Activated naive CD8-positive, alpha-beta T cell treated with anti-CD3 and anti-CD28 coated beads, Interleukin-2, amount 10 ng/mL, durations not matched to agents 7 days and 5 days (primary cell): ENCODE measurements around the gene OPHN1. TPM values are rescaled to one million over a fixed set of nuclear protein-coding genes. Genes with fewer than 3 reads are reported as not detected.
"Not testable (repeated sequence)": the region's sequence is repeated elsewhere in the genome, so short reads cannot be mapped to it uniquely, and the experiment has no call there.

Experiments
- ATAC-seq: fragments of 150-1000 bp; cut with Tn5 transposase; one replicate; pipeline ENCODE4 v1.10.0; 2021; ENCODE audit warnings: low read depth, moderate library complexity
- POLR2A ChIA-PET: fragments of 350-600 bp; sonication (Branson Sonifier 250); formaldehyde crosslinking; loops from one replicate; lab custom pipeline; 2021; ENCODE audit warnings: antibody characterized with exemption; lab: Charles Lee
- DNase-seq: peaks from one replicate; pipeline ENCODE4 v3.0.0; 2021
- H3K27ac Mint-ChIP-seq: one replicate; pipeline ENCODE4 v1.8.0; 2022; ENCODE audit warnings: mild to moderate bottlenecking, mixed read lengths
- H3K27me3 Mint-ChIP-seq: one replicate; pipeline ENCODE4 v1.8.0; 2022; ENCODE audit warnings: mild to moderate bottlenecking, moderate library complexity, mixed read lengths
- H3K36me3 Mint-ChIP-seq: one replicate; pipeline ENCODE4 v1.8.0; 2021; ENCODE audit warnings: mild to moderate bottlenecking, mixed read lengths
- H3K4me1 Mint-ChIP-seq: one replicate; pipeline ENCODE4 v1.8.0; 2021; ENCODE audit warnings: mixed read lengths
- H3K4me3 Mint-ChIP-seq: one replicate; pipeline ENCODE4 v1.8.0; 2022; ENCODE audit warnings: mild to moderate bottlenecking, moderate library complexity, mixed read lengths
- H3K9me3 Mint-ChIP-seq: one replicate; pipeline ENCODE4 v1.8.0; 2021; ENCODE audit warnings: mixed read lengths
- total RNA-seq, 2 experiments: library from RNA; stranded (reverse); gene quantifications; one replicate each; pipeline ENCODE4 v1.2.3, GENCODE V29; 2021

Gene OPHN1
- total RNA-seq, 2 experiments from 2014 or later, result 0.09 to 0.44 TPM

- DNase-seq, H3K9me3 Mint-ChIP-seq, H3K27me3 Mint-ChIP-seq, H3K36me3 Mint-ChIP-seq, H3K4me1 Mint-ChIP-seq, H3K4me3 Mint-ChIP-seq, POLR2A ChIA-PET, ATAC-seq, H3K27ac Mint-ChIP-seq: not testable (repeated sequence)
These were observed 354.5 kb downstream of the OPHN1 start for GRCh38 chrX:68078801-68079200.

GRCh38 chrX:68077378-68077777 is 355.9 kb downstream of the OPHN1 start:
- POLR2A ChIA-PET, result no interaction called here
- Mint-ChIP-seq H3K27ac (no peak overlapping the region), H3K9me3 (peaks cover 2% of the 10 kb centered on the region), H3K36me3 (no peaks in the 10 kb centered on the region), H3K4me1 (no peaks in the 10 kb centered on the region), H3K27me3 (no peaks in the 10 kb centered on the region), H3K4me3 (no peak overlapping the region)
- no peak for DNase-seq
- no peak for ATAC-seq

GRCh38 chrX:68072041-68072440 is 361.3 kb downstream of the OPHN1 start:
- H3K4me1 Mint-ChIP-seq, result no peaks in the 10 kb centered on the region
- no peak for DNase-seq
- H3K9me3 Mint-ChIP-seq, result no peaks in the 10 kb centered on the region
- no peak overlapping the region for H3K27ac Mint-ChIP-seq
- no peaks in the 10 kb centered on the region for H3K36me3 Mint-ChIP-seq
- POLR2A ChIA-PET, result no interaction called here
- no peak for ATAC-seq
- no peak overlapping the region for H3K4me3 Mint-ChIP-seq
- no peaks in the 10 kb centered on the region for H3K27me3 Mint-ChIP-seq

DNA sequence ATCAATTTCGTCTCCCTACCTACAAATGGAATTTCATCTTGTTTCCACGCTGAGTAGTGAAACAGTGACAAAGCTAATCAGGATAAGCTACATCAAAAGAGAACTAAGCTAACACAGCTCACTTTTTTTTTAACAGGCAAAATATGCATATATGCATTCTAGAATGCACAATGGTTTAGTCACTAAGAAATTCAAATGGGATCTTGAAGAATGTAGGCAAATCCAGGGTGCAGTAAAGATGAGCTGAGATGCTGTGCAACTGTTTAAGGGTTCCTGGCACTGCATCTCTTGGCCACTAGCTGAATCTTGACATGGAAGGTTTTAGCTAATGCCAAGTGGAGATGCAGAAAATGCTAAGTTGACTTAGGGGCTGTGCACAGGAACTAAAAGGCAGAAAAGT is 363.2 kb downstream of the OPHN1 start:
- H3K4me1 Mint-ChIP-seq, H3K36me3 Mint-ChIP-seq, DNase-seq, H3K9me3 Mint-ChIP-seq, POLR2A ChIA-PET, H3K27me3 Mint-ChIP-seq, ATAC-seq, H3K27ac Mint-ChIP-seq, H3K4me3 Mint-ChIP-seq: not testable (repeated sequence)

GRCh38 chrX:68061206-68061535 is 372.1 kb downstream of the OPHN1 start:
- Mint-ChIP-seq H3K27ac (no peak overlapping the region), H3K27me3 (peaks cover 1% of the 10 kb centered on the region), H3K9me3 (peaks cover 3% of the 10 kb centered on the region), H3K4me1 (no peaks in the 10 kb centered on the region), H3K4me3 (no peak overlapping the region), H3K36me3 (no peaks in the 10 kb centered on the region)
- DNase-seq (no peak), ATAC-seq (no peak)
- POLR2A ChIA-PET, result no interaction called here

DNA sequence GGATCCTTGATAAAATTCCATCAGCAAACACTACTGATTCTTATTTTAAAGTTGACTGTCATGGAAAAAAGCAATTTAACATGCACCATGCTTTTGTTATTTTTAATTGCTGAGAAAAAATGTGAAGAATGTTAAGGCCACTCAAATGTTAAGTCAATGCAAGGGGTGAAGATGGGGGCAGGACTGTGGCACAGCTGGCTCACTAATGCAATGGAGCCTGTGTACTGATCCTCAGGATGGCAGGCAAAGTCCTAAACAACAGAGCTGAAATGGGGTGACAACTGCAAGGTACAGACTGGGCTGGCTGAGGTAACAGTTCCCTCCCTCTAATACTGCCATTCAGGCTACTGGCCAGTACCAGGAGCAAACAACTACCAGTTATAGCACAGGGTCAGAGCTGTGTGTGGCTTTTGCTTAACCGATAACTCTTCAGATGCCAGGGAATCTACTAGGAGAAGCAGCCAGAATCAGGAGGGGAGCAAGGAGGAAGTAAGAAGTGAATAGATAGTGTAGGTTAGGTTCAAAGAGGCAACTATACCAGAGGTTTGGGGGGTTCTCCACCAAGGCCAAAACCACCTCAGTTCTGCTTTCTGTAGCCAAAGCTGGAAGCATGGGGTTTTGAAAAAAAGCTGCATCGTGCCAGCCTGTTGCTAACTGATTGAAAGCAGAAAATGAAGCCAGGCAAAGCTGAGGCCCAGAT is 372.6 kb downstream of the OPHN1 start:
- POLR2A ChIA-PET, result no interaction called here
- Mint-ChIP-seq H3K36me3 (no peaks in the 10 kb centered on the region), H3K4me3 (no peak overlapping the region), H3K27me3 (peaks cover 1% of the 10 kb centered on the region), H3K27ac (no peak overlapping the region), H3K9me3 (peaks cover 3% of the 10 kb centered on the region), H3K4me1 (no peaks in the 10 kb centered on the region)
- DNase-seq (no peak), ATAC-seq (no peak)

DNA sequence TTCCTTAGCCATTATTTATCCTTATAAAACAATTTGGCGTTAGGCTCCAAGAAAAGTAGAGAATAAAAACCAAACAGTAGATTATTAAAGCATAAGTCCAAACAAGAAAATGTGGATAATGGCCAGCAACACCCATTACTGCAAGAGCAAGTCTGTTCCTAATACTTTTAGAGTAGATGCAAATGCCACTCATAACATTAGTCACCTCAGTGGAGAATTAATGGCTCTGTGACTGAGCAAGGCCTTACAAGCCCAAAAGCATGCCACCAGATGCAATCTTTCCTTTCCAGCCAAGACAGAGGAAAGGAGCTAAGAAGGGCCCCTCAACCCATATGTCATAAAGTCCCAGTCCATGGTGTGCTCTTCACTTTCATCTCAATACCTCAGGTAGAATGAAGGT is 373.8 kb downstream of the OPHN1 start:
- peaks cover 3% of the 10 kb centered on the region for H3K9me3 Mint-ChIP-seq
- POLR2A ChIA-PET, result no interaction called here
- DNase-seq, result no peak
- H3K27ac Mint-ChIP-seq, result no peak overlapping the region
- no peaks in the 10 kb centered on the region for H3K4me1 Mint-ChIP-seq
- no peaks in the 10 kb centered on the region for H3K27me3 Mint-ChIP-seq
- no peak overlapping the region for H3K4me3 Mint-ChIP-seq
- no peaks in the 10 kb centered on the region for H3K36me3 Mint-ChIP-seq
- ATAC-seq, result no peak

DNA sequence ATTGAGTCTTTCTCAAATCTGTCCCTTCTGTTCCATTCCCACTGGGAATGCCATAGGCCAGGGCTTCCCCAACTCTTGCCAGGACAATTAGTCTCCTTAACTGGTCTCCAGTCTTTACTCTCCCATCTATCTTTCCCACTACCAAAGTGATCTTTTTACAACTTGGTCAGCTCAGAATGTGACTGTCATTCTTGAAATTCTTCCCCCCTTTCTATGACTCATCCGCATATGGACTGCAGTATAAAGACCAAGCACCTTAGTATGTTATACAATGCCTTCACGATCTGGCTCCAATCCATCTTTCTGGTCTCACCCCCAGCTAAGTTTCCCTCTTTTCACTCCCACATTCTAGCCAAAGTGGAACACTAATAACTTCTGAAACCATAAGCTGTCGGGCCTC is 383.8 kb downstream of the OPHN1 start:
- Mint-ChIP-seq H3K9me3 (no peaks in the 10 kb centered on the region), H3K27ac (no peak overlapping the region), H3K36me3 (no peaks in the 10 kb centered on the region), H3K4me3 (no peak overlapping the region), H3K4me1 (no peaks in the 10 kb centered on the region), H3K27me3 (no peaks in the 10 kb centered on the region)
- POLR2A ChIA-PET, result no interaction called here
- ATAC-seq, result no peak
- DNase-seq, result no peak

- Mint-ChIP-seq H3K4me3 (no peak overlapping the region), H3K27ac (no peak overlapping the region), H3K36me3 (no peaks in the 10 kb centered on the region), H3K4me1 (no peaks in the 10 kb centered on the region), H3K9me3 (no peaks in the 10 kb centered on the region), H3K27me3 (no peaks in the 10 kb centered on the region)
- ATAC-seq (no peak), DNase-seq (no peak)
- POLR2A ChIA-PET, result no interaction called here
These were observed 384.5 kb downstream of the OPHN1 start for GRCh38 chrX:68048774-68049173.

GRCh38 chrX:68045008-68045577 is 388.2 kb downstream of the OPHN1 start:
- POLR2A ChIA-PET, result no interaction called here
- DNase-seq (no peak), ATAC-seq (no peak)
- no peaks in the 10 kb centered on the region for H3K27me3 Mint-ChIP-seq
- H3K4me1 Mint-ChIP-seq, result no peaks in the 10 kb centered on the region
- no peaks in the 10 kb centered on the region for H3K9me3 Mint-ChIP-seq
- no peaks in the 10 kb centered on the region for H3K36me3 Mint-ChIP-seq
- H3K27ac Mint-ChIP-seq, result no peak overlapping the region
- H3K4me3 Mint-ChIP-seq, result no peak overlapping the region

GRCh38 chrX:68043713-68044438 is 389.4 kb downstream of the OPHN1 start:
- Mint-ChIP-seq H3K27ac (no peak overlapping the region), H3K27me3 (no peaks in the 10 kb centered on the region)
- ATAC-seq, result no peak

DNA sequence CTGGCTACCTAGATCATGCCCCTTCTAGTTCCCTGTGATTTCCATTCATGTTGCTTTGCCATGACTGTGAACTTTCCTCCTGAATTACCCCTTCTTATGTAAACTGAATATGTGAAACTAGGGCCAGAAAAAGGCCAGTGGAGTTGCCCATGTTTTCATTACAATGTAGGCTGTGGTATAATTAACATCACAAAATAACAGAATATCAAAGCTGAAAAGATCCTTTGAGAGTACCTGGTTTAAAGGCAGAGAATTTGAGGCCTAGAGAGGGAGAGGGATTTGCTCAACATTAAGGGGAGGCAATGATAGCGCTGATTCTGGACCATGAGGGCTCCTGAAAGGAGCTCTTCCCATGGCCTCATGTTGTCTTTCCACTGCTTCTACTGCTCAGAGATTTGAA is 392.2 kb downstream of the OPHN1 start:
- POLR2A ChIA-PET, result no interaction called here
- no peaks in the 10 kb centered on the region for H3K4me1 Mint-ChIP-seq

More at GRCh38 chrX:68043713-68044438, 389.4 kb downstream of the OPHN1 start:
- Mint-ChIP-seq H3K4me1 (no peaks in the 10 kb centered on the region), H3K4me3 (no peak overlapping the region), H3K9me3 (no peaks in the 10 kb centered on the region), H3K36me3 (no peaks in the 10 kb centered on the region)
- DNase-seq, result no peak
- POLR2A ChIA-PET, result no interaction called here

GRCh38 chrX:68018248-68019203 is 414.8 kb downstream of the OPHN1 start:
- ATAC-seq, result no peak
- Mint-ChIP-seq H3K4me1 (no peaks in the 10 kb centered on the region), H3K27ac (no peak overlapping the region), H3K9me3 (no peaks in the 10 kb centered on the region), H3K4me3 (no peak overlapping the region), H3K27me3 (no peaks in the 10 kb centered on the region), H3K36me3 (no peaks in the 10 kb centered on the region)
- POLR2A ChIA-PET, result no interaction called here
- no peak for DNase-seq

More for the DNA sequence above, 392.2 kb downstream of the OPHN1 start:
- no peak for ATAC-seq
- DNase-seq, result no peak
- Mint-ChIP-seq H3K27ac (no peak overlapping the region), H3K27me3 (no peaks in the 10 kb centered on the region), H3K4me3 (no peak overlapping the region), H3K36me3 (no peaks in the 10 kb centered on the region), H3K9me3 (no peaks in the 10 kb centered on the region)
